Fibroblast of peridontal ligament (primary cell): ENCODE results near the gene KCNK3.

Experiments used
- DNase-seq: peaks from one replicate; pipeline ENCODE4 v3.0.0-alpha.2; 2010; ENCODE audit errors: extremely low read depth

KCNK3 gene

DNA sequence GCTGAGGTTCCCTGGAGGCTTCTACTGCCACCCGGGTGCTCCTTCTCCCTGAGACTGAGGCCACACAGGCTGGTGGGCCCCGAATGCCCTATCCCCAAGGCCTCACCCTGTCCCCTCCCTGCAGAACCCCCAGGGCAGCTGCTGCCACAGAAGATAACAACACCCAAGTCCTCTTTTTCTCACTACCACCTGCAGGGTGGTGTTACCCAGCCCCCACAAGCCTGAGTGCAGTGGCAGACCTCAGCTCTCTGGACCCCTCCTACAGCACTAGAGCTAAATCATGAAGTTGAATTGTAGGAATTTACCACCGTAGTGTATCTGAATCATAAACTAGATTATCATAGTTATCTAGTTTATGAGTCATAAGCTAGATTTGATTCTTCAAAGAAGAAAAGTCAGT lies 86.0 kb downstream of the KCNK3 start:
- no peak for DNase-seq

DNA sequence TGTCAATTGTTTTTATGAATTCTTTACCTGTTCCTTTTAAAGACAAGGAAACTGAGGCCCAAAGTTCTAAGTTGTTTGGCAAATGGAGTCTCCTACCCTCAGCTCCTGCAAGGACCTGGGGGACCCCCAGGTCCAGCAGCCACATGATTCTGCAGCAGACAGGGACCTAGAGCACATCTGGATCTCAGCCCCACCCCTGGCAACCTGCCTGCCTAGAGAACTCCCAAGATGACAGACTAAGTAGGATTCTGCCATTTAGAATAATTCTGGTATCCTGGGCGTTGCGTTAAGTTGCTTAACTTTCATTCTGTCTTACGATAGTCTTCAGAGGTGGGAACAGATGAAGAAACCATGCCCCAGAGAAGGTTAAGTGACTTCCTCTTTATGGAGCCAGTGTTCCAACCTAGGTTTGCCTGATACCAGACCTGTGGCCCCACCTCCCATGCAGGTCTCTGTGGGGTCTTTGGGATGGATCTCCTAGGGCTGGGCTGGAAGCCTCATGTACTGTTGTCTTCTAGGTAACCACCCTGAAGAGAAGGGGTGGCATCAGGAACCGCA lies 87.8 kb downstream of the KCNK3 start:
- no peak for DNase-seq
